Ishikawa (cell line): ENCODE measurements around the gene PXT1.

Experiments
- CREB1 ChIP-seq: IDR thresholded peaks from 2 replicates; pipeline ENCODE4 v1.6.1; 2012; ENCODE audit warnings: low read depth
- EGR1 ChIP-seq: IDR thresholded peaks from 2 replicates; pipeline ENCODE4 v1.6.1; 2012
- FOXM1 ChIP-seq: IDR thresholded peaks from 2 replicates; pipeline ENCODE4 v1.6.1; 2012; ENCODE audit warnings: low read depth, borderline replicate concordance
- RAD21 ChIP-seq: IDR thresholded peaks from 2 replicates; pipeline ENCODE4 v1.6.1; 2012; ENCODE audit warnings: low read depth
- REST ChIP-seq: IDR thresholded peaks from 2 replicates; pipeline ENCODE4 v1.6.1; 2012; ENCODE audit warnings: low read depth, mild to moderate bottlenecking
- TAF1 ChIP-seq: IDR thresholded peaks from 2 replicates; pipeline ENCODE4 v1.6.1; 2012; ENCODE audit warnings: low read depth, mild to moderate bottlenecking
- TF ChIP-seq, protein P1 (sequence below): IDR thresholded peaks from 2 replicates; pipeline ENCODE4 v1.6.1; 2012
- TF ChIP-seq, protein P2 (sequence below): IDR thresholded peaks from 2 replicates; pipeline ENCODE4 v1.6.1; 2012

DNA sequence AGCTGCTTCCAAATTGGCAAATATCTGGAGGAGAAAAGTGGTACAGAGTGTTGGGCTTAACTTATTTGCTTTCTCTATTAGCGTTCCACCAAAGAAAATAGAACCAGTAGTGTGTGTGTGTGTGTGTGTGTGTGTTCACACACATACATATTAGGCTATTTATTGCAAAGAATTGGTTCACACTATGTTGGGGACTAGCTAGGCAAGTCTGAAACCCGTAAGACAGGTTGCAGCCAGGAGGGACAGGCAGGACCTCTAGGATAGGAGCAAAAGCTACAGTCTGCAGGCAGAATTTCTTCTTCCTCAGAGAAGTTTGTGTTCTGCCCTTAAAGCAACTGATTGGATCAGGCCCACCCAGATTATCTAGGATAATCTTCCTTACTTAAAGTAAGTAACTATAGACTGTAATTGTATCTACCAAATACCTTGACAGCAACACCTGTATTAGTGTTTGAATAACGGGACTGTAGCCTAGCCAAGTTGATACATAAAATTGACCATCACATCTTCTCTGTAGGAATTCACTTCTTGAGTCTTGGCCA is 12.9 kb upstream of the PXT1 start:
- TF ChIP-seq RAD21 (no peak), CREB1 (no peak), FOXM1 (no peak), REST (no peak), EGR1 (no peak), TAF1 (no peak)
- TF ChIP-seq, protein P1, sequence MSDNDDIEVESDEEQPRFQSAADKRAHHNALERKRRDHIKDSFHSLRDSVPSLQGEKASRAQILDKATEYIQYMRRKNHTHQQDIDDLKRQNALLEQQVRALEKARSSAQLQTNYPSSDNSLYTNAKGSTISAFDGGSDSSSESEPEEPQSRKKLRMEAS: no peak
- TF ChIP-seq, protein P2, sequence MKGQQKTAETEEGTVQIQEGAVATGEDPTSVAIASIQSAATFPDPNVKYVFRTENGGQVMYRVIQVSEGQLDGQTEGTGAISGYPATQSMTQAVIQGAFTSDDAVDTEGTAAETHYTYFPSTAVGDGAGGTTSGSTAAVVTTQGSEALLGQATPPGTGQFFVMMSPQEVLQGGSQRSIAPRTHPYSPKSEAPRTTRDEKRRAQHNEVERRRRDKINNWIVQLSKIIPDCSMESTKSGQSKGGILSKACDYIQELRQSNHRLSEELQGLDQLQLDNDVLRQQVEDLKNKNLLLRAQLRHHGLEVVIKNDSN: no peak
